B cell (primary cell): ENCODE measurements around the gene LONP2.

Experiments used
- CTCF ChIP-seq: fragments of 200-600 bp; IDR thresholded peaks from one replicate; pipeline ENCODE4 v1.8.0; 2022; ENCODE audit warnings: antibody characterized with exemption, mild to moderate bottlenecking
- EZH2 ChIP-seq: IDR thresholded peaks from 2 replicates; pipeline ENCODE4 v1.6.1; 2012; ENCODE audit warnings: borderline replicate concordance, low read depth, mild to moderate bottlenecking, moderate library complexity, low read length; ENCODE audit not compliant: insufficient read depth, poor library complexity, severe bottlenecking

GRCh38 chr16:48366165-48367093, 122.3 kb downstream of the LONP2 start:
- TF ChIP-seq CTCF (no peak), EZH2 (no peak)
